Vagina (tissue), 2 donors: ENCODE data around the gene IGLL5.

Source experiments
- CTCF ChIP-seq, 3 experiments: fragments of 450-650 bp in 2 of 3; fragments of 200-600 bp in 1 of 3; sonication (generic) in 1 of 3; IDR thresholded peaks; one replicate each; pipeline ENCODE4 v1.5.1; 2017 to 2019; ENCODE audit warnings: antibody characterized with exemption in 3 of 3, mild to moderate bottlenecking in 2 of 3, moderate library complexity in 2 of 3
- POLR2A ChIP-seq, 2 donors: fragments of 450-650 bp; IDR thresholded peaks; one replicate each; pipeline ENCODE4 v1.6.1; 2017; ENCODE audit warnings: antibody characterized with exemption in 2 of 2, mild to moderate bottlenecking in 2 of 2, moderate library complexity in 2 of 2
- POLR2AphosphoS5 ChIP-seq, 2 donors: sonication (generic); formaldehyde crosslinking; IDR thresholded peaks; one replicate each; pipeline ENCODE4 v1.9.0; 2017; ENCODE audit warnings: antibody characterized with exemption in 2 of 2, mild to moderate bottlenecking in 2 of 2, low read depth in 1 of 2; ENCODE audit not compliant: insufficient read depth in 1 of 2

- TF ChIP-seq CTCF (IDR thresholded peaks at IDR 0.05) = no peak
- no peak for TF ChIP-seq POLR2A (IDR thresholded peaks at IDR 0.05)
- no peak for TF ChIP-seq POLR2AphosphoS5 (IDR thresholded peaks at IDR 0.05; ENCODE audit: insufficient read depth in 1 of 2, low read depth in 1 of 2)
These were observed 29.8 kb downstream of the IGLL5 start for GRCh38 chr22:22917377-22917776.
